Measurements from ENCODE around the gene USO1. TPM values are rescaled to one million over a fixed set of nuclear protein-coding genes. Genes with fewer than 3 reads are reported as not detected.
"Not testable (repeated sequence)": the region's sequence is repeated elsewhere in the genome, so short reads cannot be mapped to it uniquely, and the experiment has no call there.

USO1 gene
- total RNA-seq, 1 experiment from 2014 or later: 21.8 TPM

DNA sequence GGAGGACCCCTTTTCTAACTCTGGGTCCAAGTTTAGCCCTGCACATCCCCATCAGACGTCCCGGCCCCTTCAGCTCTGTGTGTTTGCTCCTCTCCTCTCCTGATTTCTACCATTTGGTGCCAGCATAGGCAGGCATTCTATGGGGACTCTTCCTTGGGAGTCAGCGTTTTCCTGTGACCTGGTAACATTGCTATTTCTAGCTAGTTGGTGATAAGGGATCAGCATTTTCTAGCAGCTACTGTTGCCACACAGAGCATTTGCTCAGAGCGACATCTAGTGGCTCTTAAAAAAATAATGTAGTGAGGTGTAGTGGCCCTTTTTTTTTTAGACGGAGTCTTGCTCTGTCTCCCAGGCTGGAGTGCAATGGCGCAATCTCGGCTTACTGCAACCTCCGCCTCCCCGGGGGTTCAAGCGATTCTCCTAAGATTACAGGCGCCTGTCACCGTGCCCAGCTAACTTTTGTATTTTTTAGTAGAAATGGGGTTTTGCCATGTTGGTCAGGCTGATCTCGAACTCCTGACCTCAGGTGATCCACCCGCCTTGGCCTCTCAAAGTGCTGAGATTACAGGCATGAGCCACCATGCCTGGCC, 123.9 kb downstream of the USO1 start:
- peak; percentile 11 for DNase-seq
- H3K27me3 ChIP-seq, H3K4me3 ChIP-seq, H3K9me3 ChIP-seq, H3K36me3 ChIP-seq: not testable (repeated sequence)

DNA sequence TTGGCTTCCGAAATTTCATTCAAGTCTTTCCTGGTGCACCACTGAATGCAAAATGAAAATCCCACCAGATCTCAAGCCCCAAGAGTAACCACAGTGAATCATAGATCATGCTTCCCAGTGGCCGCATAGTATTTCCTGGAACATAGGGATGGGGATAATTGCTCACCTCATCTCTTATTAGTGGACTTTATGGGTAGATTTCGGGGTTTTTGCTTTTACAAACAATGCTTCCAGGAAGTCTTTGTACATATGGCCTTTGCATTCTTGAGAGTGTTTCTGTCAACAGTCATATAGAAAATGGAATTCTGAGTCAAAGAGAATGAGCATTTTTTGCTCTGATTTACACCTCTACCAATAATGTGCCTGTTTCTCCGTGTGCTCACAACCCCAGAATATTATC, 124.5 kb downstream of the USO1 start:
- DNase-seq: no peak
- no peaks in the 10 kb centered on the region for H3K27me3 ChIP-seq
- H3K9me3 ChIP-seq: no peaks in the 10 kb centered on the region
- no peaks in the 10 kb centered on the region for H3K36me3 ChIP-seq
- H3K4me3 ChIP-seq: no peak overlapping the region

DNA sequence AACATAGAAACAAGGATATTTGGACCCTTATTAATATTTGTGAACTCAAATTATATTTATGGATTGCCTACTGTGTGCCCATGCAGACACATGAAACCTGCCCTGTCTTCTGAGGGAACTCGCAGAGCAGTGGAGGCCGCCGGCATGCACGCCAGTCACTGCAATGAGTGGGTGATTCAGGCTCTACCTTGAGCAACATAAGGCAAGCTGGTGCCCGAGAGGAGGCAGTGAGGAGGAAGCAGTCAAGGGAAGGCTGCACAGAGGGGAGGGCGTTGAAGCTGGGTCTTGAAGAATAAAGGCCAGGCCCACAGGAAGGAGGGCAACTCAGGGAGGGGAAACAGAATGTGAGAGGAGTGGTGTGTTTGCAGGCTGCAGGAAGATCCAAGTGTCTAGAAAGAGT, 125.1 kb downstream of the USO1 start:
- H3K36me3 ChIP-seq: no peaks in the 10 kb centered on the region
- no peaks in the 10 kb centered on the region for H3K9me3 ChIP-seq
- H3K27me3 ChIP-seq: no peaks in the 10 kb centered on the region
- H3K4me3 ChIP-seq: no peak overlapping the region
- DNase-seq: no peak

DNA sequence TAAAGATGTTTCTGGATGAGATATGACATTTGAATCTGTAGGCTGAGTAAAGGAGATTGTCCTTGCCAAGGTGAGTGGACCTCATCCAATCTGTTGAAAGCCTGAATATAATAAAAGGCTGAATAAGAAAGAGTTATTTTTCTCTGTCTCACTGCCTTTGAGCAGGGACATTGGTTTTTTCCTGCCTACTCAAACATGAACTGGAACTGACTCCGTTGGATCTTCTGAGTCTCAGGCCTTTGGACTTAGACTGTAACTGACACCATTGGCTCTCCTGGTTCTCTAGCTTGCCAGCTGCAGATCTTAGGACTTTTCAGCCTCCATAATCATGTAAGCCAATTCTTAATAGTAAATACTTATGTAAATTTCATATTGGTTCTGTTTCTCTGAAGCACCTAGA, 134.3 kb downstream of the USO1 start:
- Histone ChIP-seq H3K36me3 (no peaks in the 10 kb centered on the region), H3K4me3 (no peak overlapping the region), H3K27me3 (no peaks in the 10 kb centered on the region), H3K9me3 (no peaks in the 10 kb centered on the region)
- DNase-seq: no peak

DNA sequence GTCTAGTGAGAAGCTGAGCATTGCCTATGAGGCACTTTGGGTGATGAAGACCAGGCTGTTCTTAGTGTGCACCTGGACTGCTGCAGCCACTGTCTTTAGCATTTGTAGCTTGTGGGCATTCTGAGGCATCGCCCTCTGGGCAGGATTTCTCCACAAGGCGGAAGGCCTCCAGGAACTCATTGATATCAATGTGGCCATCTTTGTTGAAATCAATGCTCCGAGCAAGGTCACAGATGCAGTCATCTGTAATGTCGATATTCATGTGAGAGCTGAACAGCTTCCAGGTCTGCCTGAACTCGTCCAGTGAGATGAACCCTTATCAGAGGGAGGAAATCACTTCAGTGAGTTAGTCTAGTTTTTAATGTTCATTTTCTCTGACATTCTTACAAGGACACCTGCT, 136.2 kb downstream of the USO1 start:
- no peak for DNase-seq
- H3K9me3 ChIP-seq: no peaks in the 10 kb centered on the region

More for the DNA sequence above, 136.2 kb downstream of the USO1 start:
- Histone ChIP-seq H3K36me3 (no peaks in the 10 kb centered on the region), H3K4me3 (no peak overlapping the region), H3K27me3 (no peaks in the 10 kb centered on the region)

Other genes starting within 250 kb of the USO1 start
- gene RCHY1, start 210.2 kb upstream of the USO1 start, total RNA-seq (2014; rRNA removed; shearing (Covaris generic); ENCODE audit: low replicate concordance): 4.8 and 8.7 TPM in 2 replicates
- gene THAP6, start 210.1 kb upstream of the USO1 start, total RNA-seq (2014; rRNA removed; shearing (Covaris generic); ENCODE audit: low replicate concordance): 6.4 and 12.5 TPM in 2 replicates
- gene ODAPH, start 168.5 kb upstream of the USO1 start, total RNA-seq (2014; rRNA removed; shearing (Covaris generic); ENCODE audit: low replicate concordance): not detected in 2 replicates
- not detected in 2 replicates for gene CDKL2, start 94.0 kb upstream of the USO1 start, total RNA-seq (2014; rRNA removed; shearing (Covaris generic); ENCODE audit: low replicate concordance)
- 21.3 and 41.9 TPM in 2 replicates for gene G3BP2, start 51.2 kb upstream of the USO1 start, total RNA-seq (2014; rRNA removed; shearing (Covaris generic); ENCODE audit: low replicate concordance)
- gene PPEF2, start 177.9 kb downstream of the USO1 start, total RNA-seq (2014; rRNA removed; shearing (Covaris generic); ENCODE audit: low replicate concordance): not detected in 2 replicates
- 1.4 and 1.6 TPM in 2 replicates for gene NAAA, start 216.4 kb downstream of the USO1 start, total RNA-seq (2014; rRNA removed; shearing (Covaris generic); ENCODE audit: low replicate concordance)